IPS-11a (cell line): ENCODE measurements around the gene MEIOSIN.

Experiments
- H3K4me3 ChIP-seq: one replicate; pipeline ENCODE4 v1.5.1; 2013; ENCODE audit warnings: low read depth, low read length, control low read depth

Gene MEIOSIN

GRCh38 chr19:45764945-45765701 is 31.9 kb downstream of the MEIOSIN start:
- H3K4me3 ChIP-seq = no peak overlapping the region

- H3K4me3 ChIP-seq = no peak overlapping the region
Observed at GRCh38 chr19:45765702-45766295, 32.6 kb downstream of the MEIOSIN start.

GRCh38 chr19:45766296-45766868 is 33.1 kb downstream of the MEIOSIN start:
- no peak overlapping the region for H3K4me3 ChIP-seq

GRCh38 chr19:45766869-45767346 is 33.7 kb downstream of the MEIOSIN start:
- peak overlapping the region; percentile 78 for H3K4me3 ChIP-seq

- peak overlapping the region; percentile 78 for H3K4me3 ChIP-seq
Observed at GRCh38 chr19:45767410-45767880, 34.2 kb downstream of the MEIOSIN start.

GRCh38 chr19:45767881-45768654 is 34.8 kb downstream of the MEIOSIN start:
- H3K4me3 ChIP-seq = peak overlapping the region; percentile 78

- H3K4me3 ChIP-seq = peak overlapping the region; percentile 78
Observed at GRCh38 chr19:45768655-45768983, 35.4 kb downstream of the MEIOSIN start.

GRCh38 chr19:45768984-45769782 is 35.9 kb downstream of the MEIOSIN start, which contains the start of gene SIX5:
Gene SIX5, minus strand, starts transcription at chr19:45769252. Its CDS starts 408 bp downstream, at chr19:45768844.
- peak within 1 kb of the TSS; percentile 78 for H3K4me3 ChIP-seq

- H3K4me3 ChIP-seq = peak overlapping the region; percentile 67
Observed at GRCh38 chr19:45769821-45770191, 36.6 kb downstream of the MEIOSIN start.

GRCh38 chr19:45770192-45771101 is 37.2 kb downstream of the MEIOSIN start:
- H3K4me3 ChIP-seq = peak overlapping the region; percentile 67

GRCh38 chr19:45771311-45771933 is 38.2 kb downstream of the MEIOSIN start:
- H3K4me3 ChIP-seq = no peak overlapping the region

GRCh38 chr19:45772130-45772840 is 39.0 kb downstream of the MEIOSIN start:
- no peak overlapping the region for H3K4me3 ChIP-seq

GRCh38 chr19:45772912-45773311 is 39.7 kb downstream of the MEIOSIN start:
- H3K4me3 ChIP-seq = no peak overlapping the region

- no peak overlapping the region for H3K4me3 ChIP-seq
Observed at GRCh38 chr19:45773384-45773783, 40.1 kb downstream of the MEIOSIN start.

- no peak overlapping the region for H3K4me3 ChIP-seq
Observed at GRCh38 chr19:45774765-45775164, 41.5 kb downstream of the MEIOSIN start.

GRCh38 chr19:45777395-45777961 is 44.2 kb downstream of the MEIOSIN start:
- no peak overlapping the region for H3K4me3 ChIP-seq

- H3K4me3 ChIP-seq = no peak overlapping the region
Observed at GRCh38 chr19:45778010-45778661, 44.9 kb downstream of the MEIOSIN start.
